Activated CD8-positive, alpha-beta T cell treated with anti-CD3 and anti-CD28 coated beads for 36 hours (primary cell): ENCODE data around the gene SCYL1. TPM values are rescaled to one million over a fixed set of nuclear protein-coding genes. Genes with fewer than 3 reads are reported as not detected.

ENCODE experiments used
- ATAC-seq: fragments of 200-7000 bp; cut with Tn5 transposase; one replicate; pipeline ENCODE4 v1.10.0; 2021; ENCODE audit warnings: mild to moderate bottlenecking, moderate library complexity
- CTCF ChIA-PET: fragments of 350-600 bp; sonication (Branson Sonifier 250); formaldehyde crosslinking; loops from one replicate; lab custom pipeline; 2021; ENCODE audit warnings: antibody characterized with exemption; lab: Charles Lee
- POLR2A ChIA-PET: fragments of 350-600 bp; sonication (Branson Sonifier 250); formaldehyde crosslinking; loops from one replicate; lab custom pipeline; 2021; ENCODE audit warnings: antibody characterized with exemption; lab: Charles Lee
- DNase-seq: peaks from one replicate; pipeline ENCODE4 v3.0.0-alpha.2; 2020
- H3K27ac Mint-ChIP-seq: one replicate; pipeline ENCODE4 v1.8.0; 2021; ENCODE audit warnings: mild to moderate bottlenecking, mixed read lengths
- H3K27me3 Mint-ChIP-seq: one replicate; pipeline ENCODE4 v1.8.0; 2021; ENCODE audit warnings: mixed read lengths
- H3K36me3 Mint-ChIP-seq: one replicate; pipeline ENCODE4 v1.8.0; 2021; ENCODE audit warnings: low read depth, mixed read lengths
- H3K4me1 Mint-ChIP-seq: one replicate; pipeline ENCODE4 v1.8.0; 2021; ENCODE audit warnings: low read depth, mixed read lengths
- H3K4me3 Mint-ChIP-seq: one replicate; pipeline ENCODE4 v1.8.0; 2021; ENCODE audit warnings: mild to moderate bottlenecking, moderate library complexity, mixed read lengths
- H3K9me3 Mint-ChIP-seq: one replicate; pipeline ENCODE4 v1.8.0; 2021; ENCODE audit warnings: mixed read lengths
- intact Hi-C: fragments of 100-400 bp; cut with micrococcal nuclease; formaldehyde crosslinking; loops from one replicate; pipeline ENCODE4 v1.10.0; 2022
- total RNA-seq, 2 experiments: library from RNA; stranded (reverse); gene quantifications; one replicate each; pipeline ENCODE4 v1.2.3, GENCODE V29; 2021
- TF ChIP-seq, protein P1 (sequence below): fragments of 200-600 bp; IDR thresholded peaks from one replicate; pipeline ENCODE4 v1.8.0; 2022; ENCODE audit warnings: antibody characterized with exemption, mild to moderate bottlenecking

The SCYL1 gene
- total RNA-seq, 2 experiments from 2014 or later: 71.5 to 76.8 TPM

- ATAC-seq: peak; percentile 8
- POLR2A ChIA-PET: interaction anchor here (0.8 to 36.2 kb wide), 41 partner anchors 9 to 687 kb away, joined by 3 to 4842 read pairs (median 8); partner anchors contain the start of genes CCDC85B, CDC42EP2, EHBP1L1 and EHD1
- intact Hi-C loops: no loop called here
Observed at GRCh38 chr11:65498042-65498726, 26.7 kb upstream of the SCYL1 start.

GRCh38 chr11:65498727-65498976 lies 26.2 kb upstream of the SCYL1 start:
- H3K27me3 Mint-ChIP-seq: no peaks in the 10 kb centered on the region
- ATAC-seq (no peak), DNase-seq (no peak)
- ChIA-PET POLR2A (interaction anchor here (0.7 to 36.2 kb wide), 44 partner anchors 10 to 688 kb away, joined by 3 to 4842 read pairs (median 6); partner anchors contain the start of genes CCDC85B, CDC42EP2, EHBP1L1 and EHD1), CTCF (interaction anchor here (0.8 to 16.5 kb wide), 7 partner anchors 9 to 384 kb away, joined by 3 to 448 read pairs (median 7); partner anchors contain the start of gene NEAT1)
- peaks cover 1% of the 10 kb centered on the region for H3K36me3 Mint-ChIP-seq
- no peaks in the 10 kb centered on the region for H3K9me3 Mint-ChIP-seq
- intact Hi-C loops: no loop called here
- H3K27ac Mint-ChIP-seq: no peak overlapping the region
- TF ChIP-seq, protein P1, sequence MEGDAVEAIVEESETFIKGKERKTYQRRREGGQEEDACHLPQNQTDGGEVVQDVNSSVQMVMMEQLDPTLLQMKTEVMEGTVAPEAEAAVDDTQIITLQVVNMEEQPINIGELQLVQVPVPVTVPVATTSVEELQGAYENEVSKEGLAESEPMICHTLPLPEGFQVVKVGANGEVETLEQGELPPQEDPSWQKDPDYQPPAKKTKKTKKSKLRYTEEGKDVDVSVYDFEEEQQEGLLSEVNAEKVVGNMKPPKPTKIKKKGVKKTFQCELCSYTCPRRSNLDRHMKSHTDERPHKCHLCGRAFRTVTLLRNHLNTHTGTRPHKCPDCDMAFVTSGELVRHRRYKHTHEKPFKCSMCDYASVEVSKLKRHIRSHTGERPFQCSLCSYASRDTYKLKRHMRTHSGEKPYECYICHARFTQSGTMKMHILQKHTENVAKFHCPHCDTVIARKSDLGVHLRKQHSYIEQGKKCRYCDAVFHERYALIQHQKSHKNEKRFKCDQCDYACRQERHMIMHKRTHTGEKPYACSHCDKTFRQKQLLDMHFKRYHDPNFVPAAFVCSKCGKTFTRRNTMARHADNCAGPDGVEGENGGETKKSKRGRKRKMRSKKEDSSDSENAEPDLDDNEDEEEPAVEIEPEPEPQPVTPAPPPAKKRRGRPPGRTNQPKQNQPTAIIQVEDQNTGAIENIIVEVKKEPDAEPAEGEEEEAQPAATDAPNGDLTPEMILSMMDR: no peak
- H3K4me1 Mint-ChIP-seq: peaks cover 20% of the 10 kb centered on the region
- H3K4me3 Mint-ChIP-seq: no peak overlapping the region

More at GRCh38 chr11:65498042-65498726, 26.7 kb upstream of the SCYL1 start:
- Mint-ChIP-seq H3K27ac (no peak overlapping the region), H3K36me3 (peaks cover 2% of the 10 kb centered on the region), H3K4me1 (peaks cover 25% of the 10 kb centered on the region), H3K4me3 (no peak overlapping the region), H3K9me3 (no peaks in the 10 kb centered on the region), H3K27me3 (no peaks in the 10 kb centered on the region)
- TF ChIP-seq, protein P1: no peak
- CTCF ChIA-PET: interaction anchor here (0.7 to 16.5 kb wide), 8 partner anchors 10 to 169 kb away, joined by 3 to 448 read pairs (median 9); partner anchors contain the start of gene NEAT1
- DNase-seq: peak; percentile 77

GRCh38 chr11:65498977-65499712 lies 25.7 kb upstream of the SCYL1 start, which contains the start of gene MALAT1:
Gene MALAT1 (plus strand): TSS chr11:65499045.
- TF ChIP-seq, protein P1: no peak
- peaks cover 1% of the 10 kb centered on the region for H3K36me3 Mint-ChIP-seq
- no peaks in the 10 kb centered on the region for H3K27me3 Mint-ChIP-seq
- peak; percentile 18 for ATAC-seq
- H3K27ac Mint-ChIP-seq: no peak within 1 kb of the TSS
- peak; percentile 92 for DNase-seq
- intact Hi-C loops: no loop called here
- H3K4me3 Mint-ChIP-seq: no peak within 1 kb of the TSS
- POLR2A ChIA-PET: interaction anchor here (0.7 to 36.2 kb wide), 59 partner anchors 10 to 688 kb away, joined by 3 to 4842 read pairs (median 5); partner anchors contain the start of genes CCDC85B, CDC42EP2, EHBP1L1 and EHD1
- no peaks in the 10 kb centered on the region for H3K9me3 Mint-ChIP-seq
- H3K4me1 Mint-ChIP-seq: peaks cover 18% of the 10 kb centered on the region
- CTCF ChIA-PET: interaction anchor here (0.8 to 16.5 kb wide), 12 partner anchors 9 to 384 kb away, joined by 3 to 448 read pairs (median 4); partner anchors contain the start of gene NEAT1

DNA sequence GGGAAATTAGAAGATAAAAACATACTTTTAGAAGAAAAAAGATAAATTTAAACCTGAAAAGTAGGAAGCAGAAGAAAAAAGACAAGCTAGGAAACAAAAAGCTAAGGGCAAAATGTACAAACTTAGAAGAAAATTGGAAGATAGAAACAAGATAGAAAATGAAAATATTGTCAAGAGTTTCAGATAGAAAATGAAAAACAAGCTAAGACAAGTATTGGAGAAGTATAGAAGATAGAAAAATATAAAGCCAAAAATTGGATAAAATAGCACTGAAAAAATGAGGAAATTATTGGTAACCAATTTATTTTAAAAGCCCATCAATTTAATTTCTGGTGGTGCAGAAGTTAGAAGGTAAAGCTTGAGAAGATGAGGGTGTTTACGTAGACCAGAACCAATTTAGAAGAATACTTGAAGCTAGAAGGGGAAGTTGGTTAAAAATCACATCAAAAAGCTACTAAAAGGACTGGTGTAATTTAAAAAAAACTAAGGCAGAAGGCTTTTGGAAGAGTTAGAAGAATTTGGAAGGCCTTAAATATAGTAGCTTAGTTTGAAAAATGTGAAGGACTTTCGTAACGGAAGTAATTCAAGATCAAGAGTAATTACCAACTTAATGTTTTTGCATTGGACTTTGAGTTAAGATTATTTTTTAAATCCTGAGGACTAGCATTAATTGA lies 25.0 kb upstream of the SCYL1 start:
- Mint-ChIP-seq H3K4me1 (peaks cover 19% of the 10 kb centered on the region), H3K36me3 (peaks cover 1% of the 10 kb centered on the region), H3K9me3 (no peaks in the 10 kb centered on the region), H3K4me3 (no peak overlapping the region), H3K27ac (no peak overlapping the region), H3K27me3 (no peaks in the 10 kb centered on the region)
- POLR2A ChIA-PET: interaction anchor here (0.7 to 36.2 kb wide), 54 partner anchors 9 to 689 kb away, joined by 3 to 4842 read pairs (median 6); partner anchors contain the start of genes DPF2, EHBP1L1, EHD1 and FAM89B
- no peak for DNase-seq
- intact Hi-C loops: loop anchor here (2.0 kb wide), 1 partner anchor 75 kb away; no protein-coding TSS in a partner anchor
- CTCF ChIA-PET: interaction anchor here (0.8 to 16.5 kb wide), 13 partner anchors 8 to 385 kb away, joined by 3 to 448 read pairs (median 4); partner anchors contain the start of gene NEAT1
- ATAC-seq: no peak
- TF ChIP-seq, protein P1: no peak
